Astrocyte of the spinal cord (primary cell): Measurements from ENCODE around the gene COL6A1.

ENCODE experiments used
- DNase-seq: peaks from one replicate; pipeline ENCODE4 v3.0.0; 2011; ENCODE audit warnings: low read depth, low spot score
- H3K4me3 ChIP-seq: 2 replicates; pipeline ENCODE4 v1.5.1; 2011; ENCODE audit warnings: low read depth, mild to moderate bottlenecking, low read length, moderate library complexity
- in situ Hi-C: cut with HindIII; loops from 2 replicates; pipeline ENCODE4 v1.10.0; 2017; ENCODE audit warnings: low sequenced_read_pairs
- TF ChIP-seq, protein P1 (sequence below): IDR thresholded peaks from 2 replicates; pipeline ENCODE4 v1.5.1; 2012; ENCODE audit warnings: low read depth, mild to moderate bottlenecking, low read length, inconsistent platforms

Gene COL6A1

DNA sequence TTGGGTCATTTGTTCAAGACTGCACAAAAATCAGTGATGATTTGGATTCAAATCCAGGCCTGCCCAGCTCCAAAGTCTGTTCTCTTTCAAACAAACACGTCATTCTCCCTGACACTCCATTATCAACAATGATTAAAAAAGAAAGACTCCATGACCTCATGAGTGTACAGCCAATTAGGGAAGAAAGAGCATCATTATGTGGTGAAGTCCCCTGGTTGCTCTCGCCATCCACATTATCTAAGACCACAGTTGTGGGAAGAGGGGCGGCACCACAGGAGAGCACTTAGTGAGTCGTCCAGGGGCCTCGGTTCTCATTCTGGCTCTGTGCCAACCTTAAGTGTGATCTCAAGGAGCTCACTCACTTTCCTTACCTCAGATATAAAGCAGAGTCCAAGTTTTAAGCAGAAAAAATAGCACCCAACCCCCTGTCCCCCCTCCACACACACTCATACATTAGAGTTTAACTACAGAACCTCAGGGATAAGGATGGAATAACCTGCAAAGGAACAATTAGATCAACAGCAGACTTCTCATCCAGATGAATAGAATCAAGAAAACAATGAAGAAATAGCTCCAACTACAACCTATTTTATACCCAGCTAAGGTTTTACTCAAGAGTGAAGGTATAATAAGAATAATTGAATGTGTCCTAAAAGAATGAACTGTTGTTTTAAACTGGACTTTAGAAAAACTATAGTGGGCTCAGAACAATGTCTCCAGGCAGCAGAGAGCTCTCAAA, 47.8 kb downstream of the COL6A1 start:
- no peak overlapping the region for H3K4me3 ChIP-seq
- in situ Hi-C loops, result no loop called here
- TF ChIP-seq, protein P1, sequence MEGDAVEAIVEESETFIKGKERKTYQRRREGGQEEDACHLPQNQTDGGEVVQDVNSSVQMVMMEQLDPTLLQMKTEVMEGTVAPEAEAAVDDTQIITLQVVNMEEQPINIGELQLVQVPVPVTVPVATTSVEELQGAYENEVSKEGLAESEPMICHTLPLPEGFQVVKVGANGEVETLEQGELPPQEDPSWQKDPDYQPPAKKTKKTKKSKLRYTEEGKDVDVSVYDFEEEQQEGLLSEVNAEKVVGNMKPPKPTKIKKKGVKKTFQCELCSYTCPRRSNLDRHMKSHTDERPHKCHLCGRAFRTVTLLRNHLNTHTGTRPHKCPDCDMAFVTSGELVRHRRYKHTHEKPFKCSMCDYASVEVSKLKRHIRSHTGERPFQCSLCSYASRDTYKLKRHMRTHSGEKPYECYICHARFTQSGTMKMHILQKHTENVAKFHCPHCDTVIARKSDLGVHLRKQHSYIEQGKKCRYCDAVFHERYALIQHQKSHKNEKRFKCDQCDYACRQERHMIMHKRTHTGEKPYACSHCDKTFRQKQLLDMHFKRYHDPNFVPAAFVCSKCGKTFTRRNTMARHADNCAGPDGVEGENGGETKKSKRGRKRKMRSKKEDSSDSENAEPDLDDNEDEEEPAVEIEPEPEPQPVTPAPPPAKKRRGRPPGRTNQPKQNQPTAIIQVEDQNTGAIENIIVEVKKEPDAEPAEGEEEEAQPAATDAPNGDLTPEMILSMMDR, result no peak
- DNase-seq, result no peak

DNA sequence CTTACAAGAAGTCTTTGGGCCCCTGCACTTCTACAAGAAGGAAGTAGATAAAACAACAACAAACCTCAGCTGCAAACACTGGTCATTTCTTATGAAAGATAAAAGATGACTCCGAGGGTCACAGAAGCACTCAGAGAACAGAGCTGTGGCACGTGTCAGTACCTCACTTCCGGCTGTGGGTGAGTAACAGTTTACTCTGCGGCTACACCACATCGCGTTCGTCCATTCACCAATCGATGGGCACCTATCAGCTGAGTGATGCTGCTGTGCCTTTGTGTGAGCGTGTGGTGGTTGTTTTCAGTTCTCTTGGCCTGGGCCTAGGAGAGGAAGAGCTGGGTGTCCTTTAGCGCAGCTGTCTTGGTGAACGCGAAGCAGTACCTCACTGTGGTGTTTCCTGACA, 49.9 kb downstream of the COL6A1 start:
- in situ Hi-C loops, result no loop called here
- no peak for DNase-seq
- H3K4me3 ChIP-seq, result no peak overlapping the region
- TF ChIP-seq, protein P1, result no peak

DNA sequence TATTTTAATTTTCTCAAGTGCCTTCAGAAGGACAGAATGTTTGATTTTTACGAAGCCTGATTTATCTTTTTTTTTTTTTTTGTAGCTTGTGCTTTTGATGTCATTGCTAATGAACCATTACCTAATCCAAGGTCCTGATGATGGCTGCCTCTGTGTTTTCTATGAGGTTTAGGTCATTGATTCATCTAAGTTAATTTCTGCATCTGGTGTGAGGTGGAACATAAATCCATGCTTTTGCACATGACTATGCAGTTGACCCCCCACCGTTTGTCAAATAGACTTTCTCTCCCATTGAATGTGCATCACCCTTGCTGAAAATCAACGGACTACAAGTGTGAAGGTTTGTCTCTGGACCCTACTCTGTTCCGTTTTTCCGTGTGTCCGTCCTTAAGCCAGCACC, 50.5 kb downstream of the COL6A1 start:
- TF ChIP-seq, protein P1, result no peak
- in situ Hi-C loops, result no loop called here
- no peak for DNase-seq
- no peak overlapping the region for H3K4me3 ChIP-seq

DNA sequence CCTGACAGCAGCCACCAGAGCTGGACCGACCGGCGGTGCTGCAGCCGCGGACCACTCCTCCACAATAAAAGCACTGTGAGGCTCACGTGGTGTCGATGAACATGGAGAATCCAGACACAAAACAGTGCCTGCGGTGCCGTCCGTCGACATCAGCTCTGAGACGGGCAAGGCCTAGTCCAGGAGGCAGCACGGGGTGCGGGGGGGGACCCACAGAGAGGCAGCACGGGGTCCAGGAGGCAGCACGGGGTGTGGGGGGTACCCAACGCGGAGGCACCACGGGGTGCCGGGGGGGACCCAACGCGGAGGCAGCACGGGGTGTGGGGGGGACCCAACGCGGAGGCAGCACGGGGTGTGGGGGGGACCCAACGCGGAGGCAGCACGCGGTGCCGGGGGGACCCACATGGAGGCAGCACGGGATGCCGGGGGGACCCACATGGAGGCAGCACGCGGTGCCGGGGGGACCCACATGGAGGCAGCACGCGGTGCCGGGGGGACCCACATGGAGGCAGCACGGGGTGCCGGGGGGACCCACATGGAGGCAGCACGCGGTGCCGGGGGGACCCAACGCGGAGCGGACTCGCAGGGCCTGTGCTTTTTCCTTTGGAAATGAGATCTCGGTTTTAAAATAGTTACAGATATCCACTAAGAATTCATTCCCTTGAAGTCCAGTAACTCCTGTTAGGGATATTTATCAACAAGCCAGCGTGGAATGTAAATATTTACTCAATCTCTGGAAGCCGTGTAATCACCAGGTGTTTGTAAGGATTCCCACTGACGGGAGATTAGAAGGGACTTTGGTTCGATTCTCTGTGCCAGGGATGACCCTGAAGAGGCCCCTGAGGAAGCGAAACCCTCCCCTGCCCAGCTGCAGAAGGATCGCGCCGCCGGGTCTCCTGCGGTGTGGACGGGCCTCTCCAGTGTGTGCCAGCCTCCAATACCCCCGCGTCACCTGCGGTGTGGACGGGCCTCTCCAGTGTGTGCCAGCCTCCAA, 52.1 kb downstream of the COL6A1 start:
- in situ Hi-C loops, result no loop called here
- TF ChIP-seq, protein P1, result no peak
- no peak for DNase-seq
- no peak overlapping the region for H3K4me3 ChIP-seq

DNA sequence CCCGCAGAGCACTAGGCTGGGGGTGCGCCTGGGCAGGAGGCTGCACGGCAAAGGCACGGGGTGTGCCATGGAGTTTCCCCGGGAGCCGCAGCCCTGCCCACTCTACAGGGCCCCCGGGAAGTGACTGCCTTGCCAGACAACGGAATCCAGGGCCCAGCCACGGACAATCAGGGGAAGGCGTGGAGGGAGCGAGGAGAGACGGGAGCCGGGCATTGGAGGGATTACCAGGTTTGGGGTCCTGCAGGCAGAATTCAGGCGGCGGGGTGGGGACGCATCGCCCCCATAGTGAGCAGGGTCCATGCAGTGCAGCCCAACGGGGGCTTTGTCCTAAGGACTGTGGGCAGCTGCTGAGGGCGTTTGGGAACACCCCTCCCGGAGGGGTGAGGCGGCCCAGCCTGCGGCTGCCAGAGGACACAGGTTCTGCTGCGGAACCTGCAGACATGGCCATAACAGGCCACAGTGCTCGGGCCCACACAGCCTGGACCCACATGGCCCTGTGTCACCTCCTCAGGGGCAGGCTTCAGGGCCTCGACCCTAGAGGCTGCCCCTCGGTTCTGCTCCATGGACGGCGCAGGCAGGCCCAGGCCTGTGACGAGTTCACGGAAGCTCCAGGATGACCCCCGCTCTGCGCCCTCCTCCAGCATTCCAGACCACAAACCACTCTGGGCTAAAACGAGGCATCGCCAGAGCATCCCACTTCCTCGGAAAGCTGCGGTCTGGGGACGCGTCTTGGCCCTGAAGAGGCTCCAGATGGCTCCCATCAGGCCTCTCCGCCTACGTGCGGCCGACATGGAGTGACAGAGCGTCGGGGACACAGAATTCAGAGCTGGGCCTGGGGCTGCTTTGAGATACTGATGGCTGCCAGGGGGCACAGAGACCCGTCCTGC, 54.5 kb downstream of the COL6A1 start:
- TF ChIP-seq, protein P1, result no peak
- no peak for DNase-seq
- no peak overlapping the region for H3K4me3 ChIP-seq
- in situ Hi-C loops, result no loop called here
